CD4-positive, alpha-beta T cell treated with Interleukin-2 at 100 ng/mL for 4 hours (primary cell): ENCODE results near the gene CDK6.

Source experiments
- DNase-seq: peaks from one replicate; pipeline ENCODE4 v3.0.0-alpha.2; 2020; ENCODE audit warnings: low spot score

Gene CDK6

GRCh38 chr7:92708111-92709042 is 128.0 kb downstream of the CDK6 start:
- DNase-seq, result no peak

GRCh38 chr7:92707435-92707834 is 128.9 kb downstream of the CDK6 start:
- no peak for DNase-seq

GRCh38 chr7:92706563-92706962 is 129.8 kb downstream of the CDK6 start:
- DNase-seq, result no peak

- no peak for DNase-seq
Observed at GRCh38 chr7:92705831-92706230, 130.5 kb downstream of the CDK6 start.

DNA sequence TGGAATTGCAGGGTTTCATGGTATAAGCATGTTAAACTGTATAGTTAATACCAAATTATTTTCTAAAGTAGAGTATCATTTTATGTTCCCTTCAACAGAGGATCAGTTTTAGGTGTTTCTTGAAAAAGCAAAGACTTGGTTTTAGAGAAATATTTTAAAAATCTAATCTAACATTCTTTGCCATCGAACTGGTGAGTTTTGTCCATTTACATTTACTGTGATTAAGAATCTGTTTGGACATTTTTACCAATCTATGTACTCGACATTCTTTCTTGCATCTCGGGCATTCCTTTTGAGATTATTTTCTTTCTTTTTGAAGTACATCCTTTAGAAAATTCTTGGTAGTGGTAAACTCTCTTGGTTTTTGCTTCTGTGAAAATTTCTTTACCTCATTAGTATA is 131.5 kb downstream of the CDK6 start:
- DNase-seq, result no peak

GRCh38 chr7:92702535-92702934 is 133.8 kb downstream of the CDK6 start:
- DNase-seq, result no peak

DNA sequence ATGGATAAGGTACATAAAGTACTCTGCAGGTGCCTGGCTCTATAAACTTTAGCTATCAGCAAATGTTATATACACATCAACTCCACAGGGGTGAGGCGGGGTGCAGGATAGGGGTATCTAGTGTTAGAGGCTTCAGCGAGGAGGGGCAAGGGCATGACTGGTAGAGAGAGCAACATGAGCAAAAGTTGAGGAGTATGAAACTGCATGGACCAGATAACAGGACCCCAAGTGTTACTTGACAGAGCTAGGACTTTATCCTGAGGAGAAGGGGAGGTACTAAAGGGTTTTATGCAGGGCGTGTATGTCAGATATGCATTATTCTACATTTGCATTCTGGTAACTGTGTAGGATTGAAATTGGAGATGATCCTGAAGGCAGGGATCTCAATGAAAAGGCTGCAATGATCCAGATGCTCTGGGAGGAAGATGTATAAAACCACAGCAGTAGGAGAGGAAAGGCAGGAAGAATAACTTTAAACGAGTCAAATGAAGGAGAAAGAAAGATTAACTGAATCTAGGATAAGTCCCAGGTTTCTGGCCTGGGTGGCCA is 136.3 kb downstream of the CDK6 start:
- DNase-seq, result no peak

- no peak for DNase-seq
Observed at GRCh38 chr7:92699560-92699959, 136.8 kb downstream of the CDK6 start.

GRCh38 chr7:92698237-92698841 is 138.0 kb downstream of the CDK6 start:
- DNase-seq, result no peak

DNA sequence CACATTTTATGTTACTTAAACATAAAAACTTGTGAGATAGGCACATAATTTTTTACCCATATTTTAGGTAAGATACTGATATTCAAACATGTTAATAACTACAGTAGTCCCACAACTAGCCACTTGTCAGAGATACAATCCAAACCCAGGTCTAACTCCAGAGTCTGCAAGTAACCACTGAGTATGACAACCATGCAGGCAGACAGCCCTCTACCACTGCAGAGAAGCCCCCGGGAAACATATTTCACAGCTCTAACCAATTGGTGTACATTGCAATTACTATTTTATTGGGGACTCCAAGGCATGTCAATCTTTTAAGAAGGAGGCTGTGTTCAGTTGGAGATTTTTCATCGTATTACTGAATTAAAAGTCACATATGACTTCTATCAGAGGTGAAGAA is 139.0 kb downstream of the CDK6 start:
- no peak for DNase-seq

DNA sequence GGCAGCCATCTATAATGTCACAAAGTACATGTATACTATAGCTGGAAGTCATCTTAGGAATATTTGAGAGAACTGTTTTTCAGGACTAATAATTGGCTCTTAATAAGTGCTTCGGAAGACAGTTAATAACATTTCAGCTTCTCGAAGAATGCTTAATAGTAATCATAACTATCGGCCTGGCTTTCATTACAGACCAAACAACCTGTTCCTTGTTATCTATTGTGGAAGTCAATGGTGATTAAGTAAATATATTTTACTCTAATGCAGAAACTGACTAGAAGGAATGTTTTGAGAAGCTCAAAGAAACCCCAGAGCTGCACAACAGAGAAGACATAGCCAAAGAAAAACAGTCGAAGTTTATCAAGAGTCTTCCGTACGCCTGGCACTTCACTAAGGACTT is 139.4 kb downstream of the CDK6 start:
- no peak for DNase-seq

GRCh38 chr7:92696584-92696983 is 139.8 kb downstream of the CDK6 start:
- DNase-seq, result no peak

DNA sequence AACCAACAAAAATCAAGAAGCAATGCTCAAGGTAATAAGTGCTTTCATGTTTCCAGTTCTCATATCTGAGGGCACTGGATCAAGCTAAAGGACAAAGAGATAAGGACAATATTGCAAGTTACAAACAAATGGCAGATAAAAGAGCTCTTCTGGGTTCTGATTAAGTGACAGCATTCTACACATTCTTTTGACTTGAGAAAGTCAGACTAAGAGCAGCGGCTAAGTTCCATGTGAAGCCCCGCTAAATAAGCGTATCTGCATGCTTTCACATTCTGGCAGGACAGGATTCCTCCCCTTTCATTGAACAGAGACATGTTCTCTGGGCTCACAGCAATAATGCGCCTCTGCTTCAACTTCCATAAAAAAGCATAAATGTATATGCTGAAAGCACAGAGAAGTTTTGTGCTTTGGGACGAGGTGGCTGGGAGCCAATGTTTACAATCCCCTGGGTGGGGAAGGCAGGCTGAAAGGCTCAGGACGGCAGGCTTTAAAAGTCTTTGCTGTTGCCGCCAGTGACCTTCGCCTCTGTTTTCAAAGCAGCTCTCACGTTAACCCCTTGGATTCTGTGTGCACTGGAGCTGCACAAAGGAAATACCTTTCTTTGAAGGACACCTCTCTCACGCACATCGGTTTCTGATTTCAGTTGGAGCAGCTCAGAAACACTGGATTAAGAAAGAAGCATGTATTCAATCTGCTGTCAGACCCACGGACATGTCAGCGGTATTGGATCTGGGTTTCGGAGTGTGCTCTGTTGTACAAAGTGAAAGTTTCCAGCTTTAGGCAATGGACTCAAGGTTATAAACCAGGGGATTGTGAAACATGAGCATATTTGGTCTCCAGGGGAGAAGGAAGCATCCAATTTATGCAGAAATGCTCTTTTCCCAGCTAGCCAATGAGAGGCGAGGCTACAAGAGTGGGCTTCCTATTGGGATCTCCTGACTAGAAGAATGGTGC is 140.8 kb downstream of the CDK6 start:
- no peak for DNase-seq

DNA sequence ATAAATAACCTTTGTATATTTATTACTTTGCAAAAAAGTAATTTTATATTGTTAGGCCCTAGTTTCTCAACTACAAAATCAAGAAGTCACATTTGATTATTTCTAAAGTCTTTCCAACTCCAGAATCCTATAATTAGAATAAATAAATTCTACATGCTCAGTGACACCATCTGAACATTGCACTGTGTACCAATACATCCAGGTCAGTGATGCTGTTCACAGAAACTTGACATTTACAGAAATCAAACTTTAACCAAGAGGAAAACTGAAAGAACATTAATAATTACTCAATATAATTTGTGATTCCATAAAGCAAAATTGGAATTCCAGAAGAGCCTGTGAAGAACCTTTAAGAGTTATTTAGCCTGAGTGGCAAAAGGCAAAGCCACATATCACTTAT is 142.2 kb downstream of the CDK6 start:
- no peak for DNase-seq

DNA sequence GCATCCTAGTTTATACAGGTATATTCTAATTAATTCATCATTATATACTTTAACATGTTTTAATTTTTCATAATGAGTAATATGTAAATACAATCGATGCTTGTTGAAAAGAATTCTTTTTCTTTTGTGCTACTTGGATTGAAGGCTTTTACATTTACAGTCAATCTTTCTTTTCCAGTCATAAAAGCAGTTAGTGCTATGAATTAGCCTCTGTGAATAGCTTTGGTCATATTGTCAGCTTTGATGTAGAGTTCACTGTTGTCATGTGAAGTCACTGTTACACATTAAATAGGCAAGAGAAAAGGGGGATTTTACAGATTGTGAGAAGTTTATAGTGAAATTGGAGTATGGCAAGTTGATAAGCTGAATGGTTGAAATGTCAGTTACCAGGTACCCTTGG is 142.9 kb downstream of the CDK6 start:
- no peak for DNase-seq

DNA sequence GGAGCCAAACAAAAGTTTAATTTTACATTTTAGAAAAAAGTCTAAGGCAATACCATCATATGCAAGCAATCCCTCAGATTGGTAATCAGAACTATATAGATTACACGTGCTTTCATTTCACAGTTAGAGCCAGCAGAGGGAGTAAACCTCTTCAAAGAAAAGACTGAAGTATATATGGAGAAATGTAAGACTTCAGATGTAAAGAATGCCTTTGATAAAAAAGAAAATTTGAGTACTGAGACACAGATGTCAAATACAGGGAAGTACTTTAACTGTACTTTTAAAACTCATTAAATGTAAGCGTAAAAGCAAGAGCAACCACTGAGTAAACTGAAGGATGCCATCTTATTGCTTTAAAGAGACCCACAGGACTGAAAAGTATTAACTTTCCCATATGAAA is 144.8 kb downstream of the CDK6 start:
- DNase-seq, result peak; percentile 71

DNA sequence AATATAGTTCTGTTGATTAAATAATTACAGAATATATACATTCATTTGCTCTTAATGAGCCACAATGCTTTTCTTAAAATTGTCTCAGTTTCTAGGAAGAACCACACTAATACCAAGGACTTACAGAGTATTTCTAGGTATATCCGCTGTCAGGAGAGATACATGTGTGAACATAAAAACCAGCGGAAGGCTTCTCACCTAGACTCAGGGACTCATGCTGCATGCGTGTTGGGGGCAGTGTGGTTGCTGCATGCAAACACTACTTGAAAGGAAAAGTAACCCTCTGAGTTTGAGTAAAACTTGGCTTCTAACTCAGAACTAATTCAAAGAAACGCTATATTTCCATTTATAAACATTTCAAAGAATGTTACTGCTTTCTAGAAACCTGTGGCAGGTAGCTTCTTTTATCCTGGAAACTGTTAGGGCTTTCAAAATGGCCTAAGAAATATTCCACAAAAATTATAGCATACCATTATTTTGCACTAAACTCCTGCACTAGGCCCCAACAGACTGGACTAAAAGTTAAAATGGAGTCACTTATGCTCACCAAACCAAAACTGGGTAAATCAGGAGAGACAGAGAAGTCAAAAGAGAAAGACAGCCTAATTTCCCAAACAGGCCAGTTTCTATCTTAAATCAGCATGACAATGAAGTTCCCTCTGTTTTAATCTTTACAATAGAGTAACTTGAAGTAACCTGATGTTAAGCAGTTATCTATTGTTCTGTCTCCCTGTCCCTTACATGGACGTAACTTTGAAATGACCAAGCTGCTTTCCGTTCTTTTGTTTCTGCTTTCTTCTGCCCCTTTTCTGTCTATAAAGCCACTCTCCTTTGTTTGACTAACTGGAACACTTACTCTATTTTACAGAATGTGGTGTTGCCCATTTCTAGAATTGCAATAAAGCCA is 151.0 kb downstream of the CDK6 start:
- DNase-seq, result peak; percentile 91

DNA sequence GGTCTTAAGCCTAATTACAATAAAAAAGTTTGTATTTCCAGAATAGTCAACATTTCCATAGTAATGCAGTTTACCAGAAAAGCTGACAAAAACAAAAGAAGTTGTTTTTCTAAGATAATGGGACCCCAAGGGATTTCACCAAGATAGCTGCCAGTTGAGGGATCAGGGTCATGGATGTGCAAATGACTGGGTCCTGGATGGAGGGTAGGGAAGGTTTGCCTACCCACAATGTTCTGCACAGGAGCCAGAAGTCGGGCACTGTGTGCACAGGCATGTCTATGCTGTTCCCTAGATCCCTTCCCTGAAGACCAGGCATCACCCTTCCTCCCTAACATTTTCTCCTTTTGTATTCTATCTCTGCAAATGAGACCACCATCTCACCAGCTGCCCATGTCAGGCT is 152.1 kb downstream of the CDK6 start:
- no peak for DNase-seq

DNA sequence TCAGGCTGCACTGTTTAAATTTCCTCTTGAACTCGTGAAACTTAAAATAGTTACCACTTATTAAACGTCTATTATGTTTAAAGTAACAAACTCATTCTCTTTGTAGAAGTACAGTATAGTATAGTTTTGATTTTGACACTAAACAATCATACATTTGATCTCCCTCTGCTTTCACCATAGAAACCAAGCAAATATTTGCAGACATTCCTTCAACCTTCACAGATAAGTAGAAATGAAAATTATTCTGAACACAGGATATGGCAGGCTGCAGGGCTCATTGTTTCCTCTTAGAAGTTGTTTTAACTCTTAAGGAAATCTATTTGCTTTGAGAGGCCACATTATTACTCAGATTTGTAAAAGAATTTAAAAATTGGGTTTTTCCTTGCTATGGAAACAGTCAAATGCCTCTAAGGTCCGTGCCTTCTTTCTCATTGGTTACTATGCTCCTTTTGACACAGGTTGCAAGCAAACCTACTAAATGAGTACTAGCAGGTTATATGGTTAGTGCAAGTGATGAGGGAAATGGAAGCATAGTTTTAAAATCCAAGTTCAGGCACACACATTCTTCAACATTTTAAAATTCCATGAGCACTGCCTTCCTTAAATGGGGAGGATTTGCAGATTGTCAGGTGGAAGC is 153.4 kb downstream of the CDK6 start:
- peak; percentile 72 for DNase-seq

- no peak for DNase-seq
Observed at GRCh38 chr7:92682330-92682729, 154.0 kb downstream of the CDK6 start.

GRCh38 chr7:92681633-92682032 is 154.7 kb downstream of the CDK6 start:
- no peak for DNase-seq
